SHP77 treated with DMSO at 0.1 percent for 48 hours (cell line): ENCODE data around the gene NUTM2B.
"Not testable (repeated sequence)": the region's sequence is repeated elsewhere in the genome, so short reads cannot be mapped to it uniquely, and the experiment has no call there.

Experiments used
- DNase-seq: peaks from one replicate; lab custom pipeline; 2025; lab: John Stamatoyannopoulos, UW

The NUTM2B gene

DNA sequence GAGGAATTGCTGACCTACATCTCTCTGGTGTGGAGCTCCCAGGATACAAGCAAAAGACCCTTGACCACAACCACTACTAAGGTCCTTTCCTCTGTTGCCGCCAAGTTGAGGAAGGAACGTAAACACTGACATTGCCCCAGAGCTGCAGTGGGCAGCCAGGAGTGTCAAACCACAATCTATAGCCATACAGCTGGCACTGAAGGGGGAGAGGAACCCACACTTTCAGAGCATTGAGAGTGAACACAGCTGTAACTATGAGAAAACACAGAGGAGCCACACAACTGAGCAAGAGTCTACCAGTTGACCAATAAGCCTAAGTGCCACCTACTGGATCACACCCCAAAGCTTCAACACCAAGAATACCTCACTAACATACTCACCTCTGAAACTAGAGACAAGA, 45.5 kb downstream of the NUTM2B start:
- not testable (repeated sequence) for DNase-seq

- DNase-seq, result not testable (repeated sequence)
Measured at GRCh38 chr10:79753601-79754000, 50.6 kb downstream of the NUTM2B start.

DNA sequence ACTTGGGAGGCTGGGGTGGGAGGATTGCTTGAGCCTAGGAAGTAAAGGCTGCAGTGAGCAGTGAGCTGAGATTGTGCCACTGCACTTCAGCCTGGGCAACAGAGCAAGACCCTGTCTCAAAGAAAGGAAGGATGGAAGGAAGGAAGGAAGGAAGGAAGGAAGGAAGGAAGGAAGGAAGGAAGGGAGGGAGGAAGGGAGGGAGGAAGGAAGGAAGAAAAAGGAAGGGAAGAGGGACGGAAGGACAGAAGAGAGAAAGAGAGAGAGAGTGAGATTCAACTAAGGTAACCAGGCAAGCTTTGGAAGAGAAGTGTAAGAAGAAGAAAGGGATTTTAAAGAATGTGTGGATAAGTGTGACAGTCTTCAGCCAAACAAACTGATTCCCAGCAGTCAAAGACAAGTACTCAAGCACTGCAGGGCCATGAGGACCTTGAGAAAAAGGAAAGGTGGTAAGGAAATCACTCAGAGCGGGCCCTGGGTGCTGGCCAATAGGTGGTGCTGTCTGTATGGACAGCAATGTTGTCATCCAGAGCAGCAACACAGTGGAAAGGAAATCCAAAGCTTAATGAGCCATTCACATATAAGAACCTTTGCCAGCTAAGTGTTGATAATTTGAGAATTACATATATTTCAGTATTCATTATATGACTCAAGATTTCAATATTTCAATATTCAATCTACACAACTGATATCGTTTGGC, 55.4 kb downstream of the NUTM2B start:
- DNase-seq, result not testable (repeated sequence)
